Gastroesophageal sphincter (tissue), 4 donors: ENCODE data around the gene ADAT3. TPM values are rescaled to one million over a fixed set of nuclear protein-coding genes. Genes with fewer than 3 reads are reported as not detected.
A peak's percentile ranks its signal among the peaks of the same experiment; 100 is the strongest.

Source experiments
- ATAC-seq: fragments of 150-250 bp; one replicate; pipeline ENCODE4 v1.9.1; 2016; ENCODE audit warnings: mild to moderate bottlenecking, moderate library complexity
- H3K27ac ChIP-seq, 4 donors: fragments of 200-600 bp; sonication (generic) in 3 of 4; 1 replicate in 3 of 4; 2 replicates in 1 of 4; pipeline ENCODE4 v1.5.1; 2016 to 2019
- H3K27me3 ChIP-seq: fragments of 200-600 bp; sonication (generic); one replicate; pipeline ENCODE4 v1.5.1; 2019
- H3K36me3 ChIP-seq, 2 donors: fragments of 200-600 bp; sonication (generic); one replicate each; pipeline ENCODE4 v1.5.1; 2019; ENCODE audit warnings: control low read depth in 1 of 2
- H3K4me1 ChIP-seq, 3 donors: fragments of 200-600 bp; sonication (generic); 1 replicate in 2 of 3; 2 replicates in 1 of 3; pipeline ENCODE4 v1.5.1; 2016 to 2019; ENCODE audit warnings: control low read depth in 2 of 3
- H3K4me3 ChIP-seq, 2 donors: fragments of 200-600 bp; sonication (generic); one replicate each; pipeline ENCODE4 v1.5.1; 2019; ENCODE audit warnings: mild to moderate bottlenecking in 1 of 2, moderate library complexity in 1 of 2
- H3K9me3 ChIP-seq, 3 donors: fragments of 200-600 bp; sonication (generic); one replicate each; pipeline ENCODE4 v1.5.1; 2017 to 2019; ENCODE audit warnings: control low read depth in 2 of 3
- CTCF ChIP-seq, 4 experiments: fragments of 200-600 bp in 2 of 4; fragments of 450-650 bp in 2 of 4; sonication (generic) in 1 of 4; IDR thresholded peaks; one replicate each; pipeline ENCODE4 v1.5.1; 2017 to 2019; ENCODE audit warnings: antibody characterized with exemption in 4 of 4, mild to moderate bottlenecking in 2 of 4, moderate library complexity in 2 of 4
- EP300 ChIP-seq: sonication (generic); formaldehyde crosslinking; IDR thresholded peaks from one replicate; pipeline ENCODE4 v1.6.1; 2017; ENCODE audit warnings: antibody characterized with exemption, mild to moderate bottlenecking
- POLR2A ChIP-seq, 2 donors: fragments of 450-650 bp; IDR thresholded peaks; one replicate each; pipeline ENCODE4 v1.6.1; 2017; ENCODE audit warnings: antibody characterized with exemption in 2 of 2, mild to moderate bottlenecking in 2 of 2, moderate library complexity in 1 of 2
- POLR2AphosphoS5 ChIP-seq: sonication (generic); formaldehyde crosslinking; IDR thresholded peaks from one replicate; pipeline ENCODE4 v1.6.1; 2017; ENCODE audit warnings: antibody characterized with exemption
- WGBS, 2 donors: methylation state at CpG; one replicate each; pipeline ENCODE4 v1.1.5; 2018; ENCODE audit warnings: low coverage in 1 of 2; 5-methylcytosine and 5-hydroxymethylcytosine counted together
- total RNA-seq, 4 donors: library from RNA; depleted of rRNA; stranded (reverse); fragments of >200 nt; gene quantifications; one replicate each; pipeline ENCODE4 v1.1.0, GENCODE V29; 2016

Gene ADAT3
- total RNA-seq, 4 donors from 2014 or later, result 0.47 to 4.2 (median 2.3) TPM

- peak; percentile 27 for ATAC-seq
- H3K36me3 ChIP-seq, result no peaks in the 10 kb centered on the region
- H3K4me1 ChIP-seq, result peaks cover 0 to 55% (median 27%) of the 10 kb centered on the region in 3 donors
- peak overlapping the region; percentile 44 to 100 (median 99) for H3K27ac ChIP-seq
- TF ChIP-seq EP300, result no peak
- TF ChIP-seq POLR2AphosphoS5, result peak; percentile 60
- no peak for TF ChIP-seq POLR2A (IDR thresholded peaks at IDR 0.05)
- no peak for TF ChIP-seq CTCF (IDR thresholded peaks at IDR 0.05)
- no peaks in the 10 kb centered on the region for H3K9me3 ChIP-seq
- peak overlapping the region; percentile 65 to 91 for H3K4me3 ChIP-seq
- H3K27me3 ChIP-seq, result no peaks in the 10 kb centered on the region
- 0 to 30% methylated on average over 1 to 2 of the region's 40 CpGs for WGBS, 2 donors
Measured at GRCh38 chr19:1942078-1942933, 37.1 kb downstream of the ADAT3 start.

GRCh38 chr19:1942934-1943555, 37.8 kb downstream of the ADAT3 start:
- H3K27ac ChIP-seq, result peak overlapping the region in 3 of 4 donors; percentile 99 to 100 (median 99)
- peaks cover 0 to 55% (median 27%) of the 10 kb centered on the region in 3 donors for H3K4me1 ChIP-seq
- ATAC-seq, result no peak

GRCh38 chr19:1943661-1944087, 38.5 kb downstream of the ADAT3 start:
- TF ChIP-seq CTCF (IDR thresholded peaks at IDR 0.05) (no peak), POLR2A (IDR thresholded peaks at IDR 0.05) (no peak), POLR2AphosphoS5 (no peak), EP300 (no peak)
- Histone ChIP-seq H3K4me1 (peaks cover 0 to 55% (median 27%) of the 10 kb centered on the region in 3 donors), H3K9me3 (no peaks in the 10 kb centered on the region), H3K27me3 (no peaks in the 10 kb centered on the region), H3K27ac (peak overlapping the region in 2 of 4 donors; percentile 99 to 100), H3K36me3 (no peaks in the 10 kb centered on the region), H3K4me3 (no peak overlapping the region)
- no peak for ATAC-seq
- WGBS, 2 donors, result 83% methylated on average over 4 of the region's 22 CpGs; no CpG with 5 or more reads in 1 of the 2 donors

More at GRCh38 chr19:1942934-1943555, 37.8 kb downstream of the ADAT3 start:
- peak overlapping the region; percentile 65 to 91 for H3K4me3 ChIP-seq
- TF ChIP-seq POLR2AphosphoS5, result no peak
- no peak for TF ChIP-seq EP300
- TF ChIP-seq CTCF (IDR thresholded peaks at IDR 0.05), result no peak
- TF ChIP-seq POLR2A (IDR thresholded peaks at IDR 0.05), result no peak
- 67 to 100% methylated on average over 1 of the region's 21 CpGs for WGBS, 2 donors
- H3K27me3 ChIP-seq, result no peaks in the 10 kb centered on the region
- no peaks in the 10 kb centered on the region for H3K36me3 ChIP-seq
- no peaks in the 10 kb centered on the region for H3K9me3 ChIP-seq

GRCh38 chr19:1944088-1944915, 39.1 kb downstream of the ADAT3 start:
- Histone ChIP-seq H3K4me3 (no peak overlapping the region), H3K4me1 (peaks cover 0 to 54% (median 26%) of the 10 kb centered on the region in 3 donors), H3K9me3 (no peaks in the 10 kb centered on the region), H3K36me3 (no peaks in the 10 kb centered on the region), H3K27ac (no peak overlapping the region), H3K27me3 (no peaks in the 10 kb centered on the region)
- TF ChIP-seq POLR2AphosphoS5 (no peak), EP300 (no peak), CTCF (IDR thresholded peaks at IDR 0.05) (no peak), POLR2A (IDR thresholded peaks at IDR 0.05) (no peak)
- ATAC-seq, result no peak
- WGBS, 2 donors, result no CpG with 5 or more reads among the region's 42 CpGs
